Measurements from ENCODE around the gene REG4.

- TF ChIP-seq CTCF (IDR thresholded peaks at IDR 0.05) (no peak), EZH2 (IDR thresholded peaks at IDR 0.05; ENCODE audit: borderline replicate concordance, insufficient read depth, low read depth, low read length, poor library complexity, severe bottlenecking) (no peak)
Observed at GRCh38 chr1:119774746-119775490, 36.3 kb downstream of the REG4 start.

Data from B cell (primary cell).